Neural crest cell (in vitro differentiated cells): ENCODE results near the gene TGFBR3. TPM values are rescaled to one million over a fixed set of nuclear protein-coding genes. Genes with fewer than 3 reads are reported as not detected.

ENCODE experiments used
- DNase-seq: peaks from one replicate; pipeline ENCODE4 v3.0.0; 2021; ENCODE audit warnings: low read depth, mixed read lengths, low spot score
- H3K27ac Mint-ChIP-seq: one replicate; pipeline ENCODE4 v1.8.0; 2021; ENCODE audit warnings: mild to moderate bottlenecking, mixed read lengths; ENCODE audit not compliant: unreplicated experiment
- H3K27me3 Mint-ChIP-seq: 2 replicates; pipeline ENCODE4 v1.8.0; 2021; ENCODE audit warnings: low read depth, mild to moderate bottlenecking, mixed read lengths
- H3K36me3 Mint-ChIP-seq: 2 replicates; pipeline ENCODE4 v1.8.0; 2021; ENCODE audit warnings: low read depth, mild to moderate bottlenecking, mixed read lengths
- H3K4me1 Mint-ChIP-seq: 2 replicates; pipeline ENCODE4 v1.8.0; 2021; ENCODE audit warnings: mixed read lengths
- H3K4me3 Mint-ChIP-seq: one replicate; pipeline ENCODE4 v1.8.0; 2021; ENCODE audit warnings: mild to moderate bottlenecking, mixed read lengths
- H3K9me3 Mint-ChIP-seq: 2 replicates; pipeline ENCODE4 v1.8.0; 2021; ENCODE audit warnings: mixed read lengths
- total RNA-seq: library from RNA; stranded (reverse); gene quantifications from 2 replicates; pipeline ENCODE4 v1.2.1, GENCODE V29; 2021
- TF ChIP-seq, protein P1 (sequence below): fragments of 200-600 bp; sonication (generic); conservative IDR thresholded peaks from 2 replicates; pipeline ENCODE4 v1.5.0; 2021; ENCODE audit warnings: antibody characterized with exemption, mild to moderate bottlenecking

Gene TGFBR3
- total RNA-seq, 1 donor from 2014 or later, result 15.1 TPM

DNA sequence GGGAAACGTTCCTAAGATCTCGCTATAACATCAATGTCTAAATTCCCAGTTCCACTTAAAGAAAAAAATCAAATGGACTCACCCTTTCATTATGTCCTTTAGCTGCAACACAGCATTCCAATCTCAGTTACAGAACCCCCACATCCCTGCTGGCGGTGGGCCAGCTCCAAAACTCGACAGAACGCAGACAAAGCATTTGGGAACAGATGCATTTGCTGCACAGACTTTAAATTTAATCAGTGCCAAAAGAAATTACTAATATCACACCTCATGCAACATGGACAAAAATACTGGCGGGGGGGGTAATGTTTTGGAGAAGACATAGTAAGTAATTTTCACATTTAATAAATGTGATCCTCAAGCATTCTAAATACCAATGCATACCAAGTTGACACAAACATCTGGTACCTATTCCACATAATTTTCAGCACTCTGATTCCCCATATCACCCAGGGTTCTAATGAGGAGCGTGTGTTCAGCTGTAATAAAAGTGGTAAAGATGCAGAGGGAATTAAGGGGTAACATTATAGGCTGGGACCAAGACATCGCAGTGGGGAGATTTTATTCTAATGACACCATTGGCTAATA is 79.7 kb downstream of the TGFBR3 start:
- no peak for DNase-seq
- H3K27ac Mint-ChIP-seq, result peak overlapping the region; percentile 21
- peaks cover 3% of the 10 kb centered on the region for H3K36me3 Mint-ChIP-seq
- TF ChIP-seq, protein P1, sequence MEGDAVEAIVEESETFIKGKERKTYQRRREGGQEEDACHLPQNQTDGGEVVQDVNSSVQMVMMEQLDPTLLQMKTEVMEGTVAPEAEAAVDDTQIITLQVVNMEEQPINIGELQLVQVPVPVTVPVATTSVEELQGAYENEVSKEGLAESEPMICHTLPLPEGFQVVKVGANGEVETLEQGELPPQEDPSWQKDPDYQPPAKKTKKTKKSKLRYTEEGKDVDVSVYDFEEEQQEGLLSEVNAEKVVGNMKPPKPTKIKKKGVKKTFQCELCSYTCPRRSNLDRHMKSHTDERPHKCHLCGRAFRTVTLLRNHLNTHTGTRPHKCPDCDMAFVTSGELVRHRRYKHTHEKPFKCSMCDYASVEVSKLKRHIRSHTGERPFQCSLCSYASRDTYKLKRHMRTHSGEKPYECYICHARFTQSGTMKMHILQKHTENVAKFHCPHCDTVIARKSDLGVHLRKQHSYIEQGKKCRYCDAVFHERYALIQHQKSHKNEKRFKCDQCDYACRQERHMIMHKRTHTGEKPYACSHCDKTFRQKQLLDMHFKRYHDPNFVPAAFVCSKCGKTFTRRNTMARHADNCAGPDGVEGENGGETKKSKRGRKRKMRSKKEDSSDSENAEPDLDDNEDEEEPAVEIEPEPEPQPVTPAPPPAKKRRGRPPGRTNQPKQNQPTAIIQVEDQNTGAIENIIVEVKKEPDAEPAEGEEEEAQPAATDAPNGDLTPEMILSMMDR, result no peak
- H3K27me3 Mint-ChIP-seq, result no peaks in the 10 kb centered on the region
- H3K4me3 Mint-ChIP-seq, result no peak overlapping the region
- H3K4me1 Mint-ChIP-seq, result peaks cover 18% of the 10 kb centered on the region
- no peaks in the 10 kb centered on the region for H3K9me3 Mint-ChIP-seq

DNA sequence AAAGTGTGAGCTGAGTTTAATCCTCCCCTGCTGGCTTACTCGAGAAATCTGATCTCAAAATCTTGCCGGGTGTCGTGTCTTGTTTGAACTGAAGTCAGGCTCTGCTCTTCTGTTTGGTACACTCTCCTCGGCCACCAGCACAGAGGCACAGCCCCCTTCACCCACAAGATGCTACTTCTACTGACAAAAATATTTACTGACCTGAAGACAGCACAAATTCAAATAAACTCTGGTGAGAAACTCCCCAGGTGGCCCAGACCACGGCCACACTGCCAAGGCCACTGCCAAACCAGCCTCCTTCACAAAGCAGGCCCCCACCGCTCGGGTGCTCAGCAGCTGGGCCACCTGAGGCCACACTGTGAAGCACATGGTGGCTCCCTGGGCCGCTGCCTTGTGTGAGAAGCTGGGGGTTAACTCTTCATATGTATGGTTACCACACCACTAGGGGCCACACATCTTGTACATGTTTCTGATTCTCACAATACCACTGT is 80.6 kb downstream of the TGFBR3 start:
- no peak for DNase-seq
- peaks cover 18% of the 10 kb centered on the region for H3K4me1 Mint-ChIP-seq
- TF ChIP-seq, protein P1, result no peak
- H3K36me3 Mint-ChIP-seq, result peaks cover 3% of the 10 kb centered on the region
- no peak overlapping the region for H3K27ac Mint-ChIP-seq
- no peaks in the 10 kb centered on the region for H3K27me3 Mint-ChIP-seq
- H3K4me3 Mint-ChIP-seq, result no peak overlapping the region
- no peaks in the 10 kb centered on the region for H3K9me3 Mint-ChIP-seq

DNA sequence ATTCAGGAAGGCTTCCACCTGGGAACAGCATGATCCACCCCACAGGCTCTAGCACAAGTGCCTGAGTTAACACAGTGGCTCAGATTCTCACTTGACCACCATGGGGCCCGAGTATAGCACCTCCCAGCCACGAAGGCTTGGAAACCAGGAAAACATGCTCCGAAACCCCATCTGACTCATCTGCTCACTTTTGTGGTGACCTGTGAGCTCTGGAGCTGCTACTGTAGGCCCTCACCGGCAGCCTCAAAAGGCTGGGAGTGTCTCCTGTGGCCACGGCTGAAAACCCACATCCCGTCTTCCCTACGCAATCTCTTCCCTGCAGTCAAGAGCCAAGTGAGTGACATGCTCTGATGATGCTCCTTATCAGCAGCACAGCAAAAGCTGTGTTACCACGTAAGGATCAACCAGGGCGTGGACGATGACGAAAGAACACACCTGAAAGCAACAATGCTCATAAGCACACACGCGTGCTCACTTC is 81.4 kb downstream of the TGFBR3 start:
- TF ChIP-seq, protein P1, result no peak
- Mint-ChIP-seq H3K27ac (peak overlapping the region; percentile 93), H3K27me3 (no peaks in the 10 kb centered on the region)

DNA sequence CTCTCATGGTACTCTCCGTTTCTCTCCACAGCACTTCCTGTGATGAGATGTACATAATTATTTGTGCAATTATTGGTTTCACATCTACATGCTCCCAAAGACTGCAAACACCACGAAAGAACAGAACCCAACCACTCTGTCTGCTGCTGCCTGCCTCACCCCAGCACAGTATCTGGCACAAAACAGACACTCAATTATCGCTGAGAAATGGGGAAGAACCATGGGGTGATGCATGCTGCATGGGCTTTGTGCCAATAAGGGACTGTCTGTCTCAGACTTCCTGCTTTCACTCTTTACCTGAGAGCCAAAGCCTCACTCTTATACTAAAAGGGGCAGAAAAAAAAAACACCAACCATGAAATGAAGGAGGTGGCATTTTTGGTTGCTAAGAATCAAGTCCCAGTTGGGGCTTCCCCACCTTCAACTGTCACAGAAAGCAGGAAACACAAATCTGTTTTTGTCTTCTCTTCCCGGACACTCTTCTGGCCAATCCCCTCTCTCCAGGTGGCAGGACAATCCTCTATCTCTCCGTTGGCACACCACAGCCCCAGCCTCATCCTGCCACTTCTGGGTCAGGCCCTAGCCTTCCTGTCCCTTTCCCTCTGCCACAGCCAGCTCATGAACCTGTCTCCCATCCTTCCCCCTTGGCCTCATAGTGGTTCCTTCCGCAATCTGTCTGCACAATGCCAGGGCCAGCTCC is 82.0 kb downstream of the TGFBR3 start:
- Mint-ChIP-seq H3K4me3 (no peak overlapping the region), H3K9me3 (no peaks in the 10 kb centered on the region), H3K36me3 (peaks cover 3% of the 10 kb centered on the region), H3K4me1 (peaks cover 18% of the 10 kb centered on the region), H3K27ac (peak overlapping the region; percentile 93), H3K27me3 (no peaks in the 10 kb centered on the region)
- TF ChIP-seq, protein P1, result no peak
- DNase-seq, result no peak

More for the DNA sequence above, 81.4 kb downstream of the TGFBR3 start:
- Mint-ChIP-seq H3K9me3 (no peaks in the 10 kb centered on the region), H3K4me3 (no peak overlapping the region), H3K36me3 (peaks cover 3% of the 10 kb centered on the region), H3K4me1 (peaks cover 18% of the 10 kb centered on the region)
- no peak for DNase-seq

DNA sequence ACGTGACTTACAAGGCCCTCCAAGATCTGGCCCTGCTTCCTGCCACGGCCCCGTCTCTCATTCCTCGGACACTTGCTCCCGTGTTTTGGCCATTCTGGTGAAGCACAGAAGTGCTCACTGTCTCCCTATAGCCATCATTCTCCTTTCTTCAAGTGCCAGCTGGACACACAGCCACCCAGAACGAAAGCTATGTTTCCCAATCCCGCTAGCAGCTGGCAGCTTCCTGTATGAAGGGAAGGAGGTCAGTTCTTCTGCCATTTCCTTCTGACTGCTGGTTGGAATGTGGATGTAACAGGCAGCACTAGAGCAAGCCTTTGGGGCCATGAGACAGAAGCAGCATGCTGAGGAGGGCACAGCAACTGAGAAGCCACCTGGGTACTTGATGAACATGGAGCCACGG is 82.8 kb downstream of the TGFBR3 start:
- Mint-ChIP-seq H3K9me3 (no peaks in the 10 kb centered on the region), H3K4me3 (no peak overlapping the region), H3K36me3 (peaks cover 3% of the 10 kb centered on the region), H3K27ac (peak overlapping the region; percentile 1), H3K27me3 (no peaks in the 10 kb centered on the region), H3K4me1 (peaks cover 23% of the 10 kb centered on the region)
- TF ChIP-seq, protein P1, result no peak
- DNase-seq, result no peak
